C4-2B (cell line): Measurements from ENCODE around the gene STX17.
"Not testable (repeated sequence)": the region's sequence is repeated elsewhere in the genome, so short reads cannot be mapped to it uniquely, and the experiment has no call there.

Experiments
- H3K27ac ChIP-seq: fragments of 450-650 bp; 2 replicates; pipeline ENCODE4 v1.5.1; 2017
- ZFX ChIP-seq: fragments of 450-650 bp; IDR thresholded peaks from 2 replicates; pipeline ENCODE4 v1.6.1; 2017
- TF ChIP-seq, protein P1 (sequence below): fragments of 450-650 bp; conservative IDR thresholded peaks from 2 replicates; pipeline ENCODE4 v1.5.1; 2017; ENCODE audit warnings: mild to moderate bottlenecking

STX17 gene

DNA sequence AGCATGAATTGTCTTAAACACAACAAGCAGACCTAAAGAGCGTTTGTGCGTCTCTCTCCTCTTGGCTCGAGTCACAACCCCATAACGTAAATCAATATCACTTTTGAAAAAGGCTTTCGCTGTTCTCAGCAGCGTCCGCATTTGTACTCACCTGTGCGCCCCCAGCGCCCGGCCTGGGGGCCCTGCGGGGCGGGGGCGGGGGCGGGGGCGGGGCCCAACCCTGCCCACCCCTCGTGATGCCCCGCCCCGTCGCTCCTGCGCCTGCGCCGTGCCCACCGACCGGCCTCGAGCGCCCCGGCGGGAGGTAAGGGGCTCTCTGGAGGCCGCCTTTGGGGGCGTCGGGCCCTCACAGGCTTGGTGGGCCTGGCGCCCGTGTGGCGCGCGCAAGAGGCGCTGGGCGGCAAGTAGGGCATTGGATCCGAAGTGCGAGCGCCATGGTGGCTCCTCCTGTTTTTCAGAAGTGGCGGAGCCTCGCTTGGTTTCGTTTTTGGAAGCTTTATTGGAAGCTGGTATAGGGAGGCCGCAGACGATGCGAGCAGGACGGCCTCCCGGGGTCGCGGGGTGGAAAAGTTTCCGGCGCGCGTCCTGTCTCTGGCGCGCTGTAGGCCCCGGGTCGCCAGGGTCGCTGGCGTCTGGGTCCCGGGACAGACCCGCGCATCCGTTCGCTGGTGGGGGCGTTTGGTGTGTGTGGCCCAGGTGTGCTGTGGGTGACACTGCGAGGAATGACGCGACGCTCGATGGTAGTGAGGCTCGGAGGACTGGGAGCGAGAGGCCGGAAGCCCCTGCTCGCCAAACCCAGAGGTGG is at the start of gene STX17:
STX17 (plus strand) TSS at position 252 of the 805 bp plus-strand sequence. CDS start 8,586 bp downstream, outside the sequence.
- peak within 1 kb of the TSS; percentile 90 for H3K27ac ChIP-seq
- TF ChIP-seq, protein P1, sequence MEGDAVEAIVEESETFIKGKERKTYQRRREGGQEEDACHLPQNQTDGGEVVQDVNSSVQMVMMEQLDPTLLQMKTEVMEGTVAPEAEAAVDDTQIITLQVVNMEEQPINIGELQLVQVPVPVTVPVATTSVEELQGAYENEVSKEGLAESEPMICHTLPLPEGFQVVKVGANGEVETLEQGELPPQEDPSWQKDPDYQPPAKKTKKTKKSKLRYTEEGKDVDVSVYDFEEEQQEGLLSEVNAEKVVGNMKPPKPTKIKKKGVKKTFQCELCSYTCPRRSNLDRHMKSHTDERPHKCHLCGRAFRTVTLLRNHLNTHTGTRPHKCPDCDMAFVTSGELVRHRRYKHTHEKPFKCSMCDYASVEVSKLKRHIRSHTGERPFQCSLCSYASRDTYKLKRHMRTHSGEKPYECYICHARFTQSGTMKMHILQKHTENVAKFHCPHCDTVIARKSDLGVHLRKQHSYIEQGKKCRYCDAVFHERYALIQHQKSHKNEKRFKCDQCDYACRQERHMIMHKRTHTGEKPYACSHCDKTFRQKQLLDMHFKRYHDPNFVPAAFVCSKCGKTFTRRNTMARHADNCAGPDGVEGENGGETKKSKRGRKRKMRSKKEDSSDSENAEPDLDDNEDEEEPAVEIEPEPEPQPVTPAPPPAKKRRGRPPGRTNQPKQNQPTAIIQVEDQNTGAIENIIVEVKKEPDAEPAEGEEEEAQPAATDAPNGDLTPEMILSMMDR, result peak; percentile 9; the same call in 1 of the 2 replicates
- peak; percentile 91 for TF ChIP-seq ZFX

DNA sequence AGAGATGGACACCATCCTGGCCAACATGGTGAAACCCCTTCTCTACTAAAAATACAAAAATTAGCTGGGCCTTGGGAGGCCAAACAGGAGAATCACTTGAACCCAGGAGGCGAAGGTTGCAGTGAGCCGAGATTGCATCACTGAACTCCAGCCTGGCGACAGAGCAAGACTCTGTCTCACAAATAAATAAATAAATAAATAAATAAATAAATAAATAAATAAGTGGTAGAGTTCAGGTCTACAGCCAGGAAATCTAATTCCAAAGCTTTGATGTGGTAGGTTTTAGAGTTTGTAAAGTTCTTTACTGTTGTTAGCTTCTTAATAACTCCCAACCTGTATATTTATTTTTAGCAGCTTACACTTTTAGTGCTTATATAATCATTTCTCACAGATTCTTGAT is 48.9 kb upstream of the STX17 start:
- not testable (repeated sequence) for H3K27ac ChIP-seq

GRCh38 chr9:99858087-99858486 is 48.4 kb upstream of the STX17 start:
- TF ChIP-seq, protein P1, result no peak
- no peak for TF ChIP-seq ZFX
- H3K27ac ChIP-seq, result no peak overlapping the region

- no peak for TF ChIP-seq ZFX
- H3K27ac ChIP-seq, result no peak overlapping the region
Observed at GRCh38 chr9:99859243-99859980, 47.0 kb upstream of the STX17 start.

- TF ChIP-seq, protein P1, result no peak
- TF ChIP-seq ZFX, result no peak
- no peak overlapping the region for H3K27ac ChIP-seq
Observed at GRCh38 chr9:99860266-99860665, 46.2 kb upstream of the STX17 start.

GRCh38 chr9:99863955-99864354 is 42.5 kb upstream of the STX17 start:
- TF ChIP-seq, protein P1, result no peak
- TF ChIP-seq ZFX, result no peak
- no peak overlapping the region for H3K27ac ChIP-seq

- no peak for TF ChIP-seq ZFX
- TF ChIP-seq, protein P1, result no peak
Observed at GRCh38 chr9:99866398-99866797, 40.1 kb upstream of the STX17 start.

DNA sequence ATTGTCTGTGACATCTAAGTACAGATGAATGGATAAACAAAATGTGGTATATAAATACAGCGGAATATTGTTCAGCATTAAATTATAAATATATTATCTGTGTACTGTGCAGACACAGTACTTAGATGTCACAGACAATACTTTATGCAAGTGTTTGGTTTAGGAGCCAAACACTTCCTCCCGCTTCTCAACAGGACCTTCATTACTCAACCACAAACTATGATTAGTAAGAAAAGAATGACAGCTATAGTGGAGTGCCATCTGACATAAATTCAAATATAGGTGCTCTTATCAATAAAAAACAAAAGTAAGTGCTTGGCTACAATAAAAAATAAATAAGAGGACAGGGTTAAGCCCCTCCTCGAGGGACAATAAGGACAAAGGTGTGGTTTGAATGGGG is 38.9 kb upstream of the STX17 start:
- no peak overlapping the region for H3K27ac ChIP-seq
- TF ChIP-seq, protein P1, result no peak
- no peak for TF ChIP-seq ZFX

More at GRCh38 chr9:99866398-99866797, 40.1 kb upstream of the STX17 start:
- no peak overlapping the region for H3K27ac ChIP-seq
